Measurements from ENCODE around the gene YES1.
A peak's percentile ranks its signal among the peaks of the same experiment; 100 is the strongest.
"Not testable (repeated sequence)": the region's sequence is repeated elsewhere in the genome, so short reads cannot be mapped to it uniquely, and the experiment has no call there.

The YES1 gene

DNA sequence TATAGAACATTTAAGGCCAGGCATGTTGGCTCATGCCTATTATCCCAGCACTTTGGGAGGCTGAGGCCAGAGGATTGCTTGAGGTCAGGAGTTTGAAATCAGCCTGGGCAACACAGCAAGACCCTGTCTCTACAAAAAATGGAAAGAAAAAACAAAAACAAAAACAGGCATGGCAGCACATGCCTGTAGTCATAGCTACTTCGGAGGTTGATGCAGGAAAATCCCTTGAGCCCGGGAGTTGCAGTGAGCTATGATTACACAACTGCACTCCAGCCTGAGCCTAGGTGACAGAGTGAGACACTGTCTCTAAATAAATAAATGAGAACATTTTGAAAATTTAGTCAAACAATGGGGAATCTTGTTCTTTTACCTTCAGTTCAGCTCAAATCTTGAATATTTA is 12.1 kb upstream of the YES1 start:
- no peak overlapping the region for H3K4me3 ChIP-seq (ENCODE audit: low read depth, low read length)

DNA sequence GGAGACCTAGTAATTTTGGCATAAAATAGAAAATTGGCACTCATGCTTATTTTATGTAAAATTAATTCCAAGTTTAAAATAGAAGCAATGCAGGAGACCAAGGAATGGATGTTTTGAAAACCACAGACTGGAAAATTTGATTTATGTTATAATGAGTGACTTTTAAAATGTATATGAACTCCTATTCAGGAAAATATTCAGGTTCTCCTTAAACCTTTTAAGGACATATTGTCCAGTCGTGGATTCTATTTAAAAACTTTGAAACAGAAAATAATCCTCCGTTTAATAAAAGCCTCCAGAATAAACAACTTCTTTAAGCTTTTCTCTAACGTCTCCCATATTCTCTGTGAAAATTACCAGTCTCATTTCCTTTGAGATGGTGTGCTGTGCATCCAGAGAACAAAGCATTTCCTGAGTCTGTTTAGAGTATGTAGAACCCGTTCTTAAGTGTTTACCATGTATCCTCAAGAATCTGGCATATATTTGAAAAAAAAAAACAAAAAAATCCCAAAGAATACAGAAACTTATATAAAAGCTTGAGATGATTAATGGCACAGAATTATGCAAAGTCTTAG is 8.6 kb upstream of the YES1 start:
- no peak overlapping the region for H3K4me3 ChIP-seq (ENCODE audit: low read depth, low read length)

DNA sequence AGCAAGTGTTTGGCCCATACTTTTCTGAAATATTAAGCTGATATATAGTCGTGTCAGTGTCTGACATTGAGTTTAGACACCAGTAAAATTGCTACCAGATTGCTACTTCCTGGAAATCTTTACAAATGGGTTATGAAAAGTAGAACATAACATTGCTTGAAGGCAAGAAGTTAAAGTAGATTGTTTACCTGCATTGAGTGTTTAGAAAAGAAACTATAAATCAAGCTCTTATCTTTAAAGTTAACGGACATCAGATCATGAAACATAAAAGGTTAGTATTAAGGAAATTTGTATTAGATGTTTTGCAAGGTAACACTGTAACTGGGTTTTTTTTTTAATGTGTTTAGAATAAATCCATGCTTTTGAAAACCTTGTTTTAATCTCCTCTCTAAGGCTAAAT is 4.8 kb upstream of the YES1 start:
- no peak overlapping the region for H3K4me3 ChIP-seq (ENCODE audit: low read depth, low read length)

DNA sequence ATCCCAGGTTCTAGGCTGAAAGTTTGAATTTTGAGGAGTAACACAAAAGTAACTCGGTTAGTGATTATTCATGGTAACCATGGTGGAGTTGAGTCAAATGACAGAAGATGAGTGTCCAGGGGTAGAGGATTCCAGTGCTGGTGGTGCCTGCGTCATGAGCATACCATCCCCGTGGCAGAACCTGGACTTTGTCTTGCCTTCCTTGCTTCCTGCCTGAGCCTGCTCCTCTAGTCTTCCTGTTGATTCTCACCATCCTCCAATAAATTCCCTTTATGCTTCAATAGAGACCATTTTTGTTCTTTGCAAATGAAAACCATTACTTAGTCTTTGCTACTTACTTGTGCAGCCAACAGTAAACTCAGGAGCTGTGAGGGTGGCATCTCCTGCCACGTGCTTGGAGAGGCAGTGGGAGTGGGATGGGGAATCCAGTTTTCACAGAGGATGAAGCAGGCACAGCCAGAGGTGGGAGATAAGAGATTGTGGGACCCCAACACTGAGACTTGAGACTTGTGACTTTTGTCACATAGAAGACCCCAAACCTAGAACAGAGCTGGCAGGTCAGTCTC is 4.1 kb upstream of the YES1 start:
- H3K4me3 ChIP-seq (ENCODE audit: low read depth, low read length) = no peak overlapping the region

DNA sequence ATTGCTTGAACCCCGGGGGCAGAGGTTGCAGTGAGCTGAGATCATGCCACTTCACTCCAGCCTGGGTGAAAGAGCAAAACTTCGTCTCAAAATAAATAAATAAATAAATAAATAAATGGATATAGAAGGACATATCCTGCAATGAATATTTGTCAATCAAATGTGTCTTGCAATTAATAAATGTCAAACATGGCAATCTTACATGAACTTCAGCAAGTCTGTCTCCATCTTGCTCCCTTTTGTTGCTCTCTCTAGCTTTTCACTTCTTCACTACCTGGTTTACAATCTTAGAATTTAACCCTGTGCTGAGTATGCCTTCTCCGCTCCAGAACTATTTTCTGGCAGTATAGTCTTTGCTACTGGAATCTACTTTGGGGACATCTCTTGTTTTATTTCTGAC is 3.3 kb upstream of the YES1 start:
- H3K4me3 ChIP-seq (ENCODE audit: low read depth, low read length) = no peak overlapping the region

DNA sequence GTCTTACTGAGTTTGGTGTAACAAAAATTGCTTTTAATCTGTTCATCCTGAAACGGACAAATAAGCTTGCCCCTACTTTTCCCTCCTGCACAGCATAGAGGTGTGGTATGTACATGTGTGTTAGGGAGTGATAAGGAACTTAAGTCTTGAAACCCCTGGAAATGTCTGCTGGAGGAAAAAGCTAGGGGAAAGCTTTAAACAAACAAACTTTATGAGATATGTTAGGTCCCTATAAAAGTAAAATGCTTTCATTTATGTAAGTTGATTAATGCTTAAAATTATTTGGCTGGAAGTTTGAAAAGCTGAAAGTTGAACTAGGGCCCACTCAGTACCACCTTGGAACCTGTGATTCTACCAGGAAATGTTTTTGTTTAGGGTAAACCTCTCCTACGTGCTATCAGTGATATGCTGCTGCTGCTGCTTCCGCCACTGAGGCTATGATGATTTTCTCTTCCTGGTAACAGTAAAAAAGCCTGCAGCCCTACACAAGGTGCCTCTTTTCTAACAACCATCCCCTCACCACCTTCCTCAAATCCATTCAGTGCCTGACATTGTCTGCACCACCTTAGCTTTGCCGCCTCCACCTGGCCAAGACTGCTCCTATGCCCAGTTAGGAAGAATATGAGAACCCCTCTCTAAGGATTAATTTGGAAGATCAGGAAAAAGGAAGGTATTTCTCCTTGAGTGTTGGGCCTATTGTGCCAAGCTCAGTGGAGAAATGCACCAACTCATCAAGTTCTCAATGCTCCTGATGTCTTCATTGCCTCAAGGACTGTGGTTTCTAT is 2.5 kb upstream of the YES1 start:
- no peak overlapping the region for H3K4me3 ChIP-seq (ENCODE audit: low read depth, low read length)

DNA sequence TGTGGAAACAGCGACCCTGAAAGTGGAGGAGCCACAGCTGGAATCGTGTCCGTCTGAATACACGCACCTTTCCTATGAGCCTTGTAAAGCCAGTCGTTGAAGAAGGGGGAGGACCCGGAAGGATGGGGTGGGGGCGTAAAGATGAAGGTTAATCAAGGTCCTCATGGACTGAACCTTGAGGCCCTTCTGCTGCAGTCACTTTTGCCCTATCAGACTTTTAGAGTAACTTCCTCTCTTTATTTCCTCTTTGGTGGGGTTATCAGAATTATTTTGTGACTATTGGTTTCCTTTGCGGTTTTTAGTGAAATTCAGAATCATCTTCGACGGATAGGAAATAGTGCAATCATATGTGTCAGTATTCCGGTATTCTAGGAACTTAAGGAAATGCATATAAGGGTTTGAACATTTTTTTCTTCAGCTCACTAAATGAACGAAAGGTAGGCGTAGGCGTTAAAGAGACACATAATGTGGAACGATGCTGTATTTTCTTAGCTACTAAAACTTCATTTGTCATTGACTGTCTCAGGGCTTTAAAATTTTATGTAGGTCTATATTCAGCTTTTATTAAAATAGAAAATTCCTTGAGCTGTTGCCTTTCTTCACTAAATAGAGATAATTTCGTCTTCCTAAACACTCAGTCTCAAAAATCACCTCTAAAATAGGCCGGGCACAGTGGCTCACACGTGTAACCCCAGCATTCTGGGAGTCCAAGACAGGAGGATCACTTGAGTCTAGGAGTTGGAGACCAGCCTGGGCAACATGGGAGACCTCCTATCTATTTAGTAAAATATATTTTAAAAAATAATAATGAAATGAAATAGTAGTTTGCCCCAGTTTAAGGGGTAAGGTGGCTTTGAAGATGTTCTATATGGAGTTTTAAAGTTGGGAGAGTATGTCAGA is 1.4 kb upstream of the YES1 start:
- peak overlapping the region; percentile 77 for H3K4me3 ChIP-seq (ENCODE audit: low read depth, low read length)

DNA sequence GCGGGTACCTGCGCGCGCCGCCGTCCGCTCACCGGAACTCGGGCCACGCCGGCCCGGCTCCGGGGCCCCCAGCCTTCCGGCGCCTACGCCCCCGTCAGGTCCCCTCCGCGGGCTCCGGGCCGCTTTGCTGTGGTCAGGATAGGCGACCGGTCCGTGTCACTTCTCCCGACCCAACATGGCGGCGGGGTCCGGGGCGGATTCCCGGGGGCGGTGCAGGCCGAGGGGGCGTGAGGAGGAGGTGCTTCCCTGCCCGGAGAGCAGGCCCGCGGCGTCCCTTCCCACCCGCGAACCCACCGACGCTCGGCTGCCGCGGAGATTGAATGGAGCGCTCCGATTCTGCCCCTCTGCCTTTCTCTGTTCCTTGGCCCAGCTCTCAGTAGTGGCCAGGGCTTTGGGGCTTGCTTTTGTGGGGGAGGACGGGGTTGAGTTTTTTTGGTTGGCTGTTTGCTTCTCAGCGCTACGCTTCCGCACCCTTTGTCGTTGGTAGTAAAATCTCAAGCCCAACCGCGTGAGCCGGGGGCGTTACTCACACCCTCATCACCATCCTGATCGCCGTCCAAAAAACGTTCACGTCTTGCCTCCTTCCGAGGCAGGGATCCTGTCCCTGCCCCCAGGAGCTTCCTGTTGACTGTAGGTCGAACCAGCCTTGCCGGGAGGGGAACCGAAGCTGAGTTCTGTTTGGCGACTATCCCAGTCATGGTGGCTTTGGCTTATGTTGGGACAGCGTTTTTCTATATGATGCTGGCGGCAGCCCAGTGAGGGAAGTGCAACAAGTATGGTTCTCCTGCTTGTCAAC is 532 bp upstream of the YES1 start:
- peak overlapping the region; percentile 77 for H3K4me3 ChIP-seq (ENCODE audit: low read depth, low read length)

DNA sequence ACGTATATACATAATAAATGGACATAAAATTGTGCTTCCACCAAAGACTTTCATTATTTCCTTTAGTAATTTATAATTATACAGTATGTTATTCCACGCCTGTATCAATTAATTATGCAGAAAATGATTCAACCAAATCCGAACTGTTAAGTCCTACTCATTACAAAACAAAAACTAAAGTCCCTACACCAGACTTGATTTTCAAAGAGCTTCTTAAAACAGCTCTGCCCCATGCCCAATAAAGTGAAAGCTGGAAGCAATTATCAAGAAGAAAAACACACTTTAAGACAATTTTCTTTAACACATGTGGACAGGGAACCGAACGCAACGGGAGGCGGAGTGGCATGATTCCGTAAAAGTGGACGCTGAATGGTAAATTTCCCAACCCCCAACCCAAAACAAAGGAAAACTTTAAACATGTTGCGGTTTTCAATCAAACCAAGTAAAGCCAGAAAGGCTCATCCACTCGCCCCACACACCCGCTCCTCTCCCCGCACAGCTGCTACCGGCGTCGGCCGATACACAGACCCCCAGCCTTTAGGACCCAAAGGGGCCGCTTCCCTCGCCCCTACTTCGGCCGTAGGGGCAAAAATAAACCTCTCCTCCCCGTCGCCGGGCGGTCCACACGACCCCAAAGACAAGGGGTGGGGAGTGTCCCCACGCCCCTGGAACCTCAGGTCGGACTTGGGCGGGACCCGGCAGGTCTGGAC is 705 bp downstream of the YES1 start:
- H3K4me3 ChIP-seq (ENCODE audit: low read depth, low read length) = peak overlapping the region; percentile 53

DNA sequence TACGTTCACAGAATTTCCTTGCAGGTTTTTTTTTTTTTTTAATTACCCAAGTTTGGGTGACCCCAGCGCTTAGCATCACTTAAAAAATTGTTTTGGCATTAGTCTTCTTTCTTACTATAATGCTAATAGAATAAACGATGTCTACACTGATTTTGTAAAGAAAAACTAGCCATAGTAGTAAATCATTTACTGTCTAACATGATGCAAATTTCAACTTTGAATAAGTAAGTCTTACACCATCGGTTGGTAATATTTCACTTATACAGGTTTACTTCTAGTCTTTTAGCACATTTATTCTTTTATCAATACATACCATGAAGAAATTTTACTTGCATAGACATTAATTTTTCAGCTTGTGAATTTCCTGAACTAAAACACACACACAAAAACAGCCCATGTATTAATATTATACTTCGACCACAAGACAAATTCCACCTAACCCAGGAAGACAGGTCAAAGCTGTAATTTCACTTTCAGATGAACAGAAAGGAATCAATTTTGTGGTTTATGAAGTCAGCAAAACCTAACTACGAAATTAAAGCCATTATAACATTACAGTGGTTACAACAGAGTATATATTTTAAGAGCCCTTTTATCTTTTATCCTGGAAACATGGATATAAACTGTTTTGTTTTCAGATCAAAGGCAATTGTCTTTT is 1.9 kb downstream of the YES1 start:
- no peak overlapping the region for H3K4me3 ChIP-seq (ENCODE audit: low read depth, low read length)

DNA sequence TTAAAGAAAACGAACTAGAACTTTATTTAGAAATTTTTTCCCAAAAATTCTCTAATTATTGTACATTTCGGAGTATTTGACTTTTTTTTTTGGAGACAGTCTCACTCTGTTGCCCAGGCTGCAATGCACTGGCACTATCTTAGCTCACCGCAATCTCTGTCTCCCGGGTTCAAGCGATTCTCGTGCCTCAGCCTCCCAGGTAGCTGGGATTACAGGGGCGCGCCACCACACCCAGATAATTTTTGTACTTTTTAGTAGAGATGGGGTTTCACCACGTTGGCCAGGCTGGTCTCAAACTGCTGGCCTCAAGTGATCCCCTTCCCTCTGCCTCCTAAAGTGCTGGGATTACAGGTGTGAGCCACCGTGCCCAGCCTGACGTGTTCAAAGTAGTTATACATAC is 2.8 kb downstream of the YES1 start:
- H3K4me3 ChIP-seq (ENCODE audit: low read depth, low read length) = not testable (repeated sequence)

DNA sequence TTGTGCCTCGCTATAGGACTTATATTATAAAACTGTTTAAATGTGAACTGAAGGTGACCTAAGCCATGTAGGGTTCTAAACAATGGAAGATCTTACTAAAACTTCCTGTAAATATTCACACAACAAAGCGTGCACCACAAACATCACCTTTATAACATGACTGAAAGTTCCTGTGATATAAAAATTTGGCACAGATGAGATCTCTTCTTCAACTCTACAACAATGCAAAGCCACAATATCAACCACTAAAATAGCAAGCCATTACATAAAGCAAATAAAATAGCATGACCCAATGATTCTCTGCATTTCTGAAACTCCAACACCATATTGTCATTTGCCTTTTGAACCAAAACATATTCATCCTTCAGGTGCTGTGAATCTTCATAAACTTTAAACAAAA is 3.5 kb downstream of the YES1 start:
- no peak overlapping the region for H3K4me3 ChIP-seq (ENCODE audit: low read depth, low read length)

DNA sequence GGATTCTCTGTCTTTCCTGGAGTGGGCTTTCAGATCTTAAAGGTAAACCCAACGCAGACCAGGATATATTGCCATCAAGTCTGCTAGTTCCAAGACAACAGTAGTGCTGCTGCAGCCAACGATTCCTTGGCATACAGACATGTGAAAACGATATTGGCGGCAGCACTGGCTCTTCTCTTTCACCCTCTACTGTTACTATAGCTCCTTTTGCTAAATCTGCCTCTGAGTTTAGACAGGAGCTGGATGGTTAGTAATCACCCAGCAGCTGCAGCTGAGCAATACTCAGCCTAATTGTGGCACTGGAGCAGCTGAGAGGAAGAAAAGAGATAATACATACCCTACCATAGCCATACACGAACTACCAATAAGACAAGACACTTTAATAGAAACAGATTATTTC is 4.0 kb downstream of the YES1 start:
- no peak overlapping the region for H3K4me3 ChIP-seq (ENCODE audit: low read depth, low read length)

DNA sequence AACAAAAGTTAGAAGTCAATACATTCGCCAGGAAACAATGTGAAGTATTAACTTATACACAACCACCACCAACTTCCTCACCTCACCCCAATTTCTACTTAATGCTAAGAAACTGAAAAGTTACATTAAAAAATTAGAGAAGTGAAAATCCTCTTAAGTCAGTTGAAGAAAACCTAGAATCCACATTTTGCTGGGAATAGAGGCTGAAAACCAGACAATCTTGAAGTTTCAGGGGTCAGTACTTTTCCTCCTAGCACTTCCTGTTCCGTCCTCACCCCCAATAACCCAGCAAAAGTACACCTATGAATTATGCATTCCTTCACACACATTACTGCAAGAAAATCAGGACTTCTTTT is 6.3 kb downstream of the YES1 start:
- H3K4me3 ChIP-seq (ENCODE audit: low read depth, low read length) = no peak overlapping the region

DNA sequence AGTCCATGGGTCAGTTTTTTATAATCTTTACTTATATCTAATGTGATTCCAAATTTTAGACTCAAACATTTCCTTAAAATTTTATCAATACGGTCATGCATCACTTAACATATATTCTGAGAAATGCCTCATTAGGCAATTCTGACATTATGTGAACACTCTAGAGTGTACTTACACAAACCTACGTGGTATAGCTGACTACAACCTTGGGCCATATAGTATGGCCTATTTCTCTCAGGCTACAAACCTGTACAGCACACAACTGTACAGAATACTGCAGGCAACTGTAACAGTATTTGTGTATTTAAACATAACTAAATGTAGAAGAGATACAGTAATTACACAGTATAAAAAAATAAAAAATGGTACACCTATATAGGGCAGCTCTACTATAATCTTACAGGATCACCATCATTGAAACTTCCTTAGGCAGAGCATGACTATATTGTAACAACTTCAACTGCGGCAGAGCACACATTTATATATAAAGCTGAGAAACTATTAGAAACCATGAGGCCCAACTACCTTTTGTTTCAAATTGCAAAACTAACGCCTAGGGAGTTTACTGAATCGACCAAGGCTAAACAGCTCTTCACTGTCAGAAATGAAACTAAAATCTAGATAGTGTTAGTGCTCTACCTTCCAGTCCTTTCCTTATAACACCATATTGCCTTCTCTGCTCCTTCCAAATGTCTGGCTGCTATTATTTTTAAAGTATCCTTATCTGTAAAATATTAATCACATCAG is 6.9 kb downstream of the YES1 start:
- no peak overlapping the region for H3K4me3 ChIP-seq (ENCODE audit: low read depth, low read length)

DNA sequence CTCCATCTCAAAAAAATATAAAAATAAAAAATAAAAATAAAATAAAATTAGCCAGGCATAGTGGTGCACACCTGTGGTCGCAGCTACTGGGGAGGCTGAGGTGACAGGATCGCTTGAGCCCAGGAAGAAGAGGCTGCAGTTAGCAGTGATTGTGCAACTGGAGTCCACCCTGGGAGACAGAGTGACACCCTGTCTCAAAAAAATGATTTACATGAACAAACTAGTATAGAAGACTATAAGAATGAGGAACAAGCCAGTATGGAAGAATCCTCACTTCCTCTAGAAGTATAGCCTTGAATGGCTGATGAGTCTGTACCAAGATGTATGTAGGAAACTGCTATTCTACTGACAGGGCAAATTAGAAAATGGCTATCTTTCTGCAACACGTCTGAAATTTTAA is 10.9 kb downstream of the YES1 start:
- no peak overlapping the region for H3K4me3 ChIP-seq (ENCODE audit: low read depth, low read length)

DNA sequence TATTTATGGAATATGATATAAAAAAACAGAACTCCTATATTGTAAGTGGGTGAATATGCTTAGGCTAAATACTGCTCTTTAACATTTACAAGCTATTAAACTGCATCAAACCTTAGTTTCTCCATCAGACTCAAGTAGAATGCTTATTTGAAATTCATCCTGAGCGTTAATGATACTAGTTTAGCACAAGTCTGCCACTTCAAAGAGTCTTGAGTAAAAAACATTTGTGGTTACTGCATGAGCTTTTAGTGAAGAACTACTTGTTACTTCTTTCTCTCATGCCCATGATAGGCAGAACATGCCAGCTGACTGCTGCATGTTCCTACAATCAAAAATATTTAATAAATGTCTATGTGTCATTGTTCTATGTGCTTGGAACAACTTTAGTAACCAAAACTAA is 12.1 kb downstream of the YES1 start:
- H3K4me3 ChIP-seq (ENCODE audit: low read depth, low read length) = no peak overlapping the region

DNA sequence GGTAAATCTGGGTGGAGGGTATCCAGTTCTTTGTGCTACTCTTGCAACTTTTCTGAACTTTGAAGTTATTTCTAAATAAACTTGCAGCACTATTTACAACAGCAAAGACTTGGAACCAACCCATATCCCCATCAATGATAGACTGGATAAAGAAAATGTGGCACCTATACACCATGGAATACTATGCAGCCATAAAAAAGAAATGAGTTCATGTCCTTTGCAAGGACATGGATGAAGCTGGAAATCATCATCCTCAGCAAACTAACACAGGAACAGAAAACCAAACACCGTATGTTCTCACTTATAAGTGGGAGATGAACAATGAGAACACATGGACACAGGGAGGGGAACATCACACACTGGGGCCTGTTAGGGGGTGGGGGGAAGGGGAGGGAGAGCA is 16.7 kb downstream of the YES1 start:
- H3K4me3 ChIP-seq (ENCODE audit: low read depth, low read length) = not testable (repeated sequence)

DNA sequence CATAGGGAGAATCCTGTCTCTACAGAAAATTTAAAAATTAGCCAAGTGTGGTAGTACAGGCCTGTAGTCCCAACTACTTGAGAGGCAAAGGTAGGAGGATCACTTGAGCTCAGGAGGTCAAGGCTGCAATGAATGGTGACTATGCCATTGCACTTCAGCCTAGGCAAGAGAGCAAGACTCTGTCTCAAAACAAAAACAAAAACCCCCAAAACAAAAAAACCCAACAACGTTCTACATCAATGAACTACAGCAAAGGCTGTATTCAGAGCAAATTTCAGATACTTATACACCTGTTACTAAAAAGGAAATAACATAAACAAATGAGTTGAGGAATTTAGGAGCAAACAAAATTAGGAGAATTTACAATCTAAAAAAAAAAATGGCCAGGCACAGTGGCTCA is 22.6 kb downstream of the YES1 start:
- no peak overlapping the region for H3K4me3 ChIP-seq (ENCODE audit: low read depth, low read length)
